NCI-H510A (cell line): Measurements from ENCODE around the gene UBL4B.

Source experiments
- DNase-seq: peaks from one replicate; lab custom pipeline; 2025; lab: John Stamatoyannopoulos, UW

Gene UBL4B

DNA sequence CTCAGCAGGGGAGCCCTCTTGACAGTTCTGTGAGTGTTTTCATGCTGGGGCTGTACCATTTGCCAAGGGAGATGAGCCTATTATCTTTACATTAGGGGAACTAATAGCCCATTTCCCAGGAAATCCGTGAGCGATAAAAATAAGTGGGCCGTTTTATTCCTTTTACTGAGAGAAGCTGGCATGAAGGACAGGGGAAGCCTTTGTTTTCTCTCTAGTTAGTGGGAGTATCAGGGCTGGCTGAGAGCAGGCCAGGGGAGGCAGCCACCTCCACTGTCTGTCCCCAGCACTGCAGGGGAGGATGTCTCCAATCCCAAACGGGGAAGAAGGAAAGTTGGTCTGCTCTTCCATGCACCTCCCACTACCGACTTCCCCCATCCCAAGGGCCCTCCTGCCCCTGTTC lies 2.5 kb downstream of the UBL4B start:
- no peak for DNase-seq

DNA sequence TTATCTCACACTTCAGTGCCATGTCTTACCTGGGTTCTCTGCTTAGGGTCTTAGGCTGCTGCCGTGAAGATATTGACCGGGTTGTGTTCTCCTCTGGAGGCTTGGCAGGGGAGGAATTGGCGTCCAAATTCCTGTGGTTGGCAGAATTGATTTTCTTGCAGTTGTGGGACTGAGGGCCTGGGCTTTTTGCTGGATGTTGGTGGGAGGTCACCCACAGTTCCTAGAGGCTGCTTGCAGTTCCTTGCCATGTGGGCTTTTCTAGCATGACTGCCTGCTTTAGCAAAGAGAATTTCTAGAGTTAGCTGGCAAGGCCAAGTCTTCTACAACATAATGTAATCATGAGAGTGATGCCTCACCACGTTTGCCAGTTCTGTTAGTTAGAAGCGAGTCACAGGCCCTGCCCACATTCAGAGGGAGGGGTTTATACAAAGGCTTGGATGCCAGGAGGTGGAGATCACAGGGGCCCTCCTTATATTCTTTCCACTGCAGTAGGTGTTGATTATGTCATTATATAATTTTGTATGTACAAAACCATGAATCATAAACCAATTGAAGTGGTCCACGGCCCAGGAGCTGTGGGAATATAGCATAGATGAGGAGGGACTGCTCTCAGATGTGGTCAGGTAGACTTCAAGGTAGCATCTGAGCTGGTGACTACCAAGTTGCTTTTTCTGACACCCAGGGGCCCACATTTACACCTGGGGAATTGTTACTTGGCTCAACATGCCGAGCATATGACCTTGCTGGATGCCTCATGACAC lies 6.6 kb downstream of the UBL4B start:
- no peak for DNase-seq

DNA sequence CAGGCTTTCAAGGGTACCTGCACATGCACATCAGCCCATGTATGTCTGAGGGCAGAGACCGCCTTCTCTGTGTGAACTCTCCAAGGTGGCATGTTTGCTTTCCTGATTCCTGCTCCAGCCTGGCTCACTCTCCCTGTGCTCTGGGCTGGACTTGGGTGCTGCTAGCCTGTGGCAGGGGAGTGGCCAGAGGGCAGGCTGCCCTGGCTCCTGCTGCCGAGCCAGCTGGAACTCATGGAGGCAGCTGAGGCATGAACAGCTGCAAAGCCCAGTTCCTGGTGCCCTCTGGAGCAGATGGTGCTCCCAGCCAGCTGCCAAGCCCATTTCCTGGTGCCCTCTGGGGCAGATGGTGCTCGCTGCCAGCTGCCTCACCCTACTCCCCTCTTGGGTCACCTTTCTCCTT lies 7.6 kb downstream of the UBL4B start:
- peak; percentile 49 for DNase-seq

DNA sequence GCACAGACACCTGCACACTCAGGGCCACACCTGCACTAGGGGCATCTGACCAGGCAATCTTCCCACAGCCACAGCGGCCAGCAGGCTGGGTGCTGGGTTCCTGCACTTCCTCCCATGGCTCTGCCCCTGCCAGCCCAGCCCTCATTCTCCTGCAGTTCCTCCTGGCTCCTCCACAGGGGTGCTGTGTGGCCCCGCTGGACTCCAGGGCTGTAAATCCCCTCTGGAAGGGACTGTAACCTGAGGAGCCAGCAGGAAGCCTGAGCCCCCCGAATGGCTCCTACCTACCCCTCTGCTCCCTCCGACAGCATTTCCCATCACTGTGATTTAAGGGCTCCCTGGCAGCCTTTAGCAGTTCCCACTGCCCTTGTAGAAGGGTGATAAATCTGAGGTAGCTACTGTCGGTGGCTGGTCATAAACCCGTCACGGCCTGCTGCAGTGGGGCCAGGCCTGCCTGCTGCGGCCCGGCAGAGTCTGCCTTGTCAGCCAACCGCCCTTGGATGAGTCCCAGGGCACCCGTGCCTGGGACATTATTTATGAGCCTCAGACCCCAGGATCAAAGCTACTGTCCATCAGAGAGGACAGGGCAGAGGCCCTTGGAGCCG lies 8.8 kb downstream of the UBL4B start:
- no peak for DNase-seq

DNA sequence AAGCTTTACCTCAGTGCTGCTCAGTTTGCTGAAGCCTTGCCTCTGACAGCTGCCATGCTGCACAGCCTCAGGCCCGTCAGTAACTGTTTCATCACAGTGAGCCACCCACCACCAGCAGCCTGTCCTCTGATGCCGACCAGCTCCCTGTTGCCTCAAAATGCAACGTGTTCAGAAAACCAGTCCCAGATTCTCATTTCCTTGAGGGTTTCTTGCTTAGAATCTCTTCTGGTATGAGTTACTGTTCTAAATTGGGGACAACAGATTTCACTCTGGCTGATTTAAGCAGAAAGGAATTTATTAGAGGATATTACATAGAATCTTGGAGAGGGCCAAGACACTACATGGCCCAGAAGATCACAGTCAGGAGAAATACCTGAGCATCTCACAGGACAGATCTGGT lies 11.0 kb downstream of the UBL4B start:
- DNase-seq, result no peak

DNA sequence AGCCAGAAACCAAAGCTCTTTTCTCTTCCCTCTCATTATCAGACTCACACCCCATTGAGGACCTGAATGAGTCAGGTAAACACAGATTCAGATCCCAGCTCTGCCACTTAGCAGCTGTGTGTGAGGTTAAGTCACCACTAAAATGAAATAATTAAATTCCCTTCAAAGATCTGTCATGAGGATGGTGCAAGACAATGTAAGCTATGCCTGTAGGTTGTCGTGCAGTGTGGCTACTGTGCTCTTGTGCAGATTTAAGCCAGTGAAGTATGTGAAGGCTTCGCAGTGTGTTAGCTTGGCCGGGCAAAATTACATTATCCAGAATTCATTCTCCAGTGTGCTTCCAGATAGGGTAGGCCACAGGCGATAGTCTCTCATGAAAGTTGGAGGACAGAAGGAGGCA lies 13.6 kb downstream of the UBL4B start:
- no peak for DNase-seq

DNA sequence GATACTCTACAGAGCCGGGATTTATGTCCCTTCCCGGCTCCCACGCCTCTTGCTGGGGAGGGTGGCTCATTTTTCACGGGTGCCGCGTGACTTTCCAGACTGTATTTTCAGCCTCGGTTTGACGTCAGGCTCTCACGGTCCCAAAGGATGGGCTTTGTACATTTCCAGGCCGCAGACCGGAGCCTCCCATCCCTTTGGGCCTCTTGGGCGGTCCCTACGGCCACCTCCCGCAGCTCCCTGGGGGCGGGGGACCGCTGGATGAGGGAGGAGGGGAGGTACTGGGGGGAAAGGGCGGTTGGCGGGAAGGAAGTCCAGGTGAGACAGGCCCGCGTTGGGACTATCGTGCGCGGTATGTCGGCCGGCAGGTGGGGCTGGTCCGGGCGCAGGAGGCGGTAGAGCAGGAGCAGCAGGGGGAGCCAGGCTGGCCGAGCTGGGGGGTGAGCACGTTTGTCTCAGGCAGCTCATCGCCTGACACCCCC lies 17.9 kb downstream of the UBL4B start:
- peak; percentile 66 for DNase-seq

DNA sequence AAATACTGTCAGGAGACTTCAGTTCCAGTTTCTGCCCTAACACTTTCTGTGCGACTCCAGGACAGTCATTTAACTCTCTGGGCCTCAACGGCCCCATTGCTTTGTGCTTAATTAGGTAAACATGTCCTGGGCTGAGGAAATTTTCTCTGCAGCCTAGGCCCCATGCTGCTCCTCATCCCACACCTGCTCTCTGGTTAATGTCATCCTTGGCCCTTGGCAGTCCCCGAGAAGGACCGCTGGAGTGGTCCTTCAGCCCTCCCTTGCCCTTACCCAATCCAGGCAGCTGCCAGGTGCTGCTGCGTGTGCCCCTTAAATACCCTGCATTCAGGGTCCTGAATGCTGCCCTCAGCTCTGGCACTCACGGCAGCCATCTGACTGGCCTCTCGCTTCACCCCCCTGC lies 18.7 kb downstream of the UBL4B start:
- peak; percentile 80 for DNase-seq

DNA sequence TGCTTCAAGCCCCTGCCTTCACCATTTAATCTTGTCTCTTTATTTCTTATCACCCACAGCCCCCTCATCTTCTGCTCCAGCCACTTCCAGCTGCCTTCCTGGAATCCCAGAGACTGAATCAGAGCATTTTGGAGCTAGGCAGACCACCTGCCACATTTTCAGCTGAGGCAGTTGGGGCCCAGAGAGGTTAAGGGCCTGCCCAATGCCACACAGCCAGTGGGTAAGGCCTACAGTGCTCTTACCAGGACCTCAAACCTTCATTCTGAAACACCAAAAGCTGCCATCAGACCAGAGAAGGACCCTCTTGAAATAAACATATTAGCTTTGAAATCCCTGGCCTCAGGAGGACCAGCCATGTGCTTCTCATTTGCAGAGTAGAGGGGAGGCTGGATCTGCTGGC lies 20.4 kb downstream of the UBL4B start:
- DNase-seq, result no peak

DNA sequence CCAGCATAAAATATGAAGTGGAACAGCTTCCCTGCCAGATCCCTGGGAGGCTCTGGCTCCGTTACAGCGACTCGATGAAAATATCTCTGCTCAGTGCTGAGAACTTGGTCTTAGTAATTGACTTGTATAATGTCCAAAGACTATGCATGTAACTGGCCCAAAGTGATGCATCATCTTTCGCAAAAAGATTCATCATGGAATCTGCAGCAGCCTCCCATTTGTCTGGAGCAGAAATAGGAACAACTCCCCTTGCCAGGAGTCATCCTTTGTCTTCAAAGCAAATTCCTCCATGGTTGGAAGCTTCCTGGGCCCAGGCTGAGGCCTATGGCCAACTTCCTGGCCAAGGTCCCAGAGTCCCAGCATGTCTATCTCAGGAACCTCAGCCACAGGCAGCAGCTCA lies 21.2 kb downstream of the UBL4B start:
- DNase-seq, result no peak

DNA sequence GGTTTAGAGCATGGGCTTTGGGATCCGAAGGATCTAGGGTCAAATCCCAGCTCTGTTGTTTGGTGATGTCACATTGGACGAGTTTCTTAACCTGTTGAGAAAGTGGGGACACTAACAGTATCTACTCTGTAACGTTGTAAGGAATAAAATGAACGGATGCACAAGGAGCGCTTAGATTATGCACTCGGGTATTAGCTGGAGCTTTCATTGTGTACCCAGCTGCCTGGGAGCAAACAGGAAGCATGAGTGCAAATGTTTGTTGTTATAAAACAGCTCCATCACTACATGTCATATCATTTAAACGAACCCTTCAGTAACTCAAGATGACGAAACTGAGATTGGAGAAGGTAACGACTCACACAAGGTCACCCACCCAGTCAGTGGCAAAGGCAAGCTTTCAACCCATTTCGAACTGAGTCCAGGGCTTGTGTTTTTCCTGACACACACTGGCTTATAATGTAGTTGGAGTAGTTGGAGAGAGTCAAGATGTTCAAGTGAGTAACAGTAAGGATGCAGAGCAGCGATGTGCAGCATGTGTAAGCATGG lies 21.9 kb downstream of the UBL4B start:
- peak; percentile 83 for DNase-seq

DNA sequence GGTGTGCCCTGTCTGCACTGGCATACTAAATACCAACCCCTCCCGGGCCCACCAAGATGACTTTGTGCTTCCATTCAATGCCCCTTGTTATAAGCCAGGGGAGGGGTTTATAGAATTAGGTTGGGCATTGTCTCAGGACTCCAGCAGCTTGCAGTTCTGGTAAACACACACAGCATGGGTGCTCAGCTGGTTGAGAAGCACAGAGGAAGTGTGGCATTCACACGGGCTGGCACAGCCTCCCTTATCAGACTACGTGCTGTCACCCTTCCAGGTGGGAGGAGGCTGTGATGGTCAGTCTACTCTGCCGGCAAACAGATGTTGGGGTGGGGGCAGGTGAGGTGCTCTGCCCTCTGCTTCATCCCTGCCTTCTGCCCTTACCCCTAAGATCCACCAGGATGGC lies 23.0 kb downstream of the UBL4B start:
- peak; percentile 52 for DNase-seq

DNA sequence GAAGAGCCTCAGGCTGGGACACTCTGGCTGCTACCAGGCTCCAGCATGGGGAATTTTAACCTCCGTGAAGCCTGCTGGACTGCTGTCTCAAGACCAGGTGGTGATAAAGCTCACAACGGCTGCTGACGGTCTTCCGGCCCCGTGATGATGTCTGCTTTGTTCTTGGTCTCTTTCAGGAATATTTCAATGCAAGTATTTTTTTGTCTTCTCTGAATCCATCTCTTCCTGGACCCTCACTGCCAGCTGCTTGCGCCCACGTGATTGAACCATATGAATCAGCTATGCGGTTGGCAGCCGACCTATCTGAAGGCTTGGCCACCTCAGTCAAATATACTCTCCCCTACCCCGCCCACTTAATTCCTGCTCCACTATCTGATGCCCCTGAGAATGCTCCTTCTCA lies 23.4 kb downstream of the UBL4B start:
- peak; percentile 46 for DNase-seq

DNA sequence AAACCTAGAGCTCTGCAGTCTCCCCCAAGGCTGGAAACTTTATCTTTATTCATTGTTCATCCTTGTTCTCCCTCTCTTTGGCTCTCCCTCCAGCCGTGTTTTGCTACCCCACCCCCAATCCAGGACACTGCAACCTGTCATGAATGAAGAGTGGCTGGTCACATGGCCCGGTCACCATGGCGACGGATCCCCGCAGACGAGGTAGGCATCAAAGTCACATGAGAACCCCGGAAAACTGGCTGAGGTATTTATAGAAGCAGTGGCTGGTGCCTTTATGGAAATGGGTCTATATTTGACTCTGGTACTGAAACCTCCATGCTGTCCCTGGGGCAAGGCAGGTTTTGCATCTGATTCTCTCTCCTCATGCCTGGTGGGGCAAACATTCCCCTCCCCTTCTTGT lies 24.7 kb downstream of the UBL4B start:
- DNase-seq, result peak; percentile 94

DNA sequence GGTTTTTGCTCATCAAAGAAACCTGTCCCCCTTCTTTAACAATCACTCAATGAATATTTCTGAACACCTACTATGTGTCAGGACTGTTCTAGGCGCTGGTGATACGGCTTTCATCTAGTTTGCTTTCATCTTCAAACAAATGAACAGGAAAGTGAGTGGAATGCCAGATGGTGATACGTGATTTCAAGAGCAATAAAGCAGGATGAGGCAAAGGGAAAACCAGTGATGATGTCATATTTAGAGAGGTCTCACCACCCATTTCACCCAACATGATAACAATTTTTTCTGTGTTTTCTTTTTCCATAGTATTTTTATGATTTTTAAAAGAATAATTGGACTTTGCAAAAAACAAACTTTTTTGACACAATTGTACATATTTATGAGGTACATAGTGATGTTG lies 26.7 kb downstream of the UBL4B start:
- no peak for DNase-seq

DNA sequence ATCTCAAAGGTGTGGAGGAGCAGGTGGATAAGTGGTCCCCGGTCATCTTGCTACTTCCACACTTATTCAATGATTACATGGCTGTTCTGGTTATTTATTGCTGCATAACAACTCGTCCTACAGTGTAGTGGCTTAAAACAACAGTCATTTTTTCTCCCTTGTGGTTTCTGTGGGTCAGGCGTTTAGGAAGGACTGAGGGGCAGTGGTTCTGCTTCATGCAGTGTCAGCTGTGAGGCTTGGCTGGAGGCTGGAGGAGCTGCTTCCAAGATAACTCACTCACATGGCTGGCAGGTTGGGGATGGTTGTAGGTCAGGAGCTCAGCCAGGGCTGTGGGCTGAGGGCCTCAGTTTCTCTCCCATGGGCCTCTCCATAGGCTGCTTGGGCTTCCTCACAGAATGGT lies 32.1 kb downstream of the UBL4B start:
- DNase-seq, result no peak

DNA sequence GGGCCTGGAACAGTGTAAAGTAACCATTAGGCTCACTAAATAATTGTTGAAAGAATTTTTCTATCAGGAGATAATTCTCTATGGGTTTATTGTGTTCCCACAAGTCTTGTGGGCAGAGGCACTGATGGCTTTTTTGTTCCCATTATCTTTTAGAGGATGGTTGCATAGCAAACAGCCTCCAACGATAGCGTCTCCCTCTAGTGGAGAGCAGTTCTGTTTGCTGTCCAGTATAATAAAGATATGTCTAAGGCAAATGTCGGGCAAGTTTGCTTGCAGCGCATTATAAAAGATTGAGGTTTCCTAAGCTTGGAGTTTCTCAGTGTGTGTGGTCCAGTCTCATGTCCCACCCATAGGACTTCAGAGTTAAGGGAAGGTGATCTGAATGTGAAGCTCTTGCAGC lies 36.7 kb downstream of the UBL4B start:
- peak; percentile 38 for DNase-seq

DNA sequence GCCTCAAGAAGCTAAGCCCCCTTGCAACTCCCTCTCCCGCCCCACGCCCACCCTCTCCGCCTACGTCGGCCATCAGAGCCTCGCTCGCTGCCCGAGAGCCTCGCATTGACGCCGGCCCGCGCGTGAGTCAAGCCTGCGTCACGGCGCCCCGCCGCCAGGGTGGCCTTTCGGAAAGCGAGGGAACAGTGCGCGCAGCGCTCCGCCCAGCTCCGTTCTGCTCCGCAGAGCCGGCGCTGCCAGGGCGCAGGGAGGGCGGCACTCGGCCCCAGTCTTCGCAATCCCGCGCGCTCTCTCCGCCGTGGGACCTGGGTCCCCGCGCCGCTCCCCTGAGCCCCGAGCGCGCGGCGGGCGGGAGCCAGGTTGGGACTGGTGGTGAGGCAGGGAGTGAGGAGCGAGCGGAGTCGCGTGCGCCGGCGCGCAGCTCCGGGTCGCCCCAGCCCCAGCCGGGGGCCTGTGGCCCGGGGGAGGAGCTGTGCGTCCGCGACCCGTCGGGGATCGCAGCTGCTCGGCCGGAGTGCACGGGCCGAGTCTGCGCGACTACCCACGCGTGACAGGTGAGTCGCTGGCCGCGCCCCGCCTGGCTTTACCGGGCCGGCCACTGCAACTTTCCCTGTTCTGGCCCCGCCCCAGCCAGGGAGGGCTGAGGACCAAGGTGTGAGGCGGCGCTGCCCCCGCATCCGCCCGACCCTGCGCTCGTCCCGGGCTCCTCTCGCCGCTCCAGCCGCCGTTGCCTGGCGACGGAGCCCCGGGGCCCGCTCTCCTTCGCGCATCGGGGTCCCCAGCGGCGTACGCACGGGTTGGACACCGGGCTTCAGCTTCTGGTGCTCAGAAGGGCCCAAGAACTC lies 38.3 kb downstream of the UBL4B start, which contains the start of gene SLC6A17:
Gene SLC6A17 (plus strand): TSS at position 165 of the 845 bp plus-strand sequence. CDS start 16,436 bp downstream, outside the sequence.
- DNase-seq, result peak; percentile 71

DNA sequence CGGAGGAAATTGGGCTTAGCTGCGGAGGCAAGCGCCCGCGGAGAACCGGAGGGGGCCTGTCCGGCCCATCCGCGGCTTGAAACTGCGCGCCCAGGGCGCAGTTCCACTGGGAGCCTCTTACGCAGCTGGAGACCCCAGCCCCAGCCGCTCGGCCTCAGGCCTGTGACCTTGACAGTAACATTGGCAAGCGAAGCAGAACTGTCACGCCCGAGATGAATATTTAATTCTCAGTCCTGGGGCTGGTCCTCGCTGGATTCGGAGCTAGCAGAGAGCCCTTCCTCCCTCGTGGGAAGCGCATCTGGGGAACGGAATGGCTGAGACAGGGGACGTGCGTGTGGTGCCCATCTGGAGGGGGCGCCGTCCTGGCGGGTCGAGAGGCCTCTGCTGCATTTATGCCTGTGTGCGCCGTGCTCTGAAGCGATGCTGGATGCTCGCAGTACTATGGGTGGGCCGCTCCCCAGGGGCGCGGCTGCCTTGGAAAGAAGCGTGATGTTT lies 39.0 kb downstream of the UBL4B start:
- no peak for DNase-seq

DNA sequence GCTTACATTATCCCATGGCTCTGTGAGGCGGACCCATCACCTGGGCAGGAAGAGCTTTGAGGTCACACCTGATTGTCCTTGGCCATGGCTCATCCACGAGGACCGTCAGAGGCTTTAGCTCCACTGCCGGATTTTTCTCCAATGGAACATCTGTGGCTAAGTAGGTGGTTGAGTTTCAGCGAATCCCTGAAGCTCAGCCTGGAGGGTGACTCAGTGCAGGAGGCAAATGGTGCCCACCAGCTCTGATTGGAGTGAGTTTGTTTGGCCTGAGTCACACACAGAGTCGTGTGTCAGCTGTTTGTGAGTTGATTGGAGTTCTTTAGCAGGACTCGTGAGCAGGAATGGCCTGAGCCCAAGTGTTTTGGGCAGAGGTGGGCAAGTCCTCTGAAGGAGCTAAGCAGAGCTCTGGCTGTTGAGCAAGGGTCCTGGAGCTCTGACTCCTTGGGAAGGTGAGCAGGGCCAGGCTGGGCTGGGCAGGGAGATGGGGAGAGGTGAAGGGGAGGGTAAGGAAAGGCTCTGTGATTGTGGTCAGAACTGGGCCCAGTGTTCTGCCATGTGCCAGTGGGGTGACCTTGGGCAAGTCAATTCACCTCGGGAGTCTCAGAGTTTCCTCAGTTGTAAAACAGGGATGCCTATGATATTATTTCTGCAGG lies 40.0 kb downstream of the UBL4B start:
- DNase-seq, result no peak

DNA sequence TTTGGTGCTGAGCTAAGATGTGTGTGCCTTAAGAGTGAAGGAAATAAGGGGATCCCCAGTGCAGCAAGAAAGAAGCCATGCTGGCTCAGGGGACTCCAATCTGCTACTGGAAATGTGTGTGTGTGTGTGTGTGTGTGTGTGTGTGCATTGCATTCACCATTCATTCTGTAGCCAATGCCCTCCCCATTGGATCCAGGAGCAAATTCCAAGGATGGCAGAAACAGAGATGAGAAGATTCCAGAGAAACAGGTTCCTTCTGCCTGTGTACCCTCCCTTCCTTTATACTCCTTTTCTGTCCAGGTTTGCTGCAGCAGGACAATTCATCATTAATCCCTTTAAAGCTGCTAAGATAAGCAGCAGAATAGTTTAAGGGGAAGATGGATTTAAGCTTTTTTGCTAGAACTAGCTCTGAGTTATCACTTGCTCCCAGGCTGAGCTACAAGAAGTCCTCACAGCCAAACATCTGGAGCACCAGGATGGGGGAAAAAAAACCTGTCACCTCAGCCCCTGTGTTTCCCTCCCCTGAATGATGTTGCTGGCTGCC lies 41.2 kb downstream of the UBL4B start:
- DNase-seq, result no peak
